ENCODE data around the gene AICDA.

- TF ChIP-seq CTCF (IDR thresholded peaks at IDR 0.05) (no peak), POLR2A (IDR thresholded peaks at IDR 0.05) (no peak), POLR2AphosphoS5 (IDR thresholded peaks at IDR 0.05) (no peak)
Measured at GRCh38 chr12:8637666-8638065, 25.0 kb upstream of the AICDA start.
